ENCODE measurements around the gene SEC23B. TPM values are rescaled to one million over a fixed set of nuclear protein-coding genes. Genes with fewer than 3 reads are reported as not detected.

Gene SEC23B
- total and polyA plus RNA-seq, 2 of the 13 experiments (the other 11 are each of a cell fraction or from before 2014, with no cell fraction given), result 114 to 120 TPM

GRCh38 chr20:18466574-18466893 is 41.2 kb upstream of the SEC23B start (continued):
- no peak for TF ChIP-seq ZNF784 (CRISPR knock-in tag; IDR thresholded peaks at IDR 0.05; ENCODE audit: borderline replicate concordance)
- TF ChIP-seq SP1 (IDR thresholded peaks at IDR 0.05), result no peak
- TF ChIP-seq SP1 (CRISPR knock-in tag; IDR thresholded peaks at IDR 0.05), result no peak
- no peak for TF ChIP-seq ZBTB3 (CRISPR knock-in tag; IDR thresholded peaks at IDR 0.05; ENCODE audit: borderline replicate concordance, low read depth)
- TF ChIP-seq ZNF367 (CRISPR knock-in tag; IDR thresholded peaks at IDR 0.05; ENCODE audit: borderline replicate concordance), result 0 out of 2 replicates have a peak, but pooled peaks have one; percentile 7
- TF ChIP-seq HES4 (CRISPR knock-in tag; IDR thresholded peaks at IDR 0.05; ENCODE audit: borderline replicate concordance), result no peak
- 0 out of 2 replicates have a peak, but pooled peaks have one; percentile 61 for TF ChIP-seq ZSCAN29 (CRISPR knock-in tag; conservative IDR thresholded peaks at IDR 0.05)
- TF ChIP-seq NR2F2 (IDR thresholded peaks at IDR 0.05; ENCODE audit: borderline replicate concordance, low read depth), result 0 out of 2 replicates have a peak, but pooled peaks have one; percentile 22
- TF ChIP-seq ISX (CRISPR knock-in tag; conservative IDR thresholded peaks at IDR 0.05), result no peak
- TF ChIP-seq RXRB (CRISPR knock-in tag; IDR thresholded peaks at IDR 0.05; ENCODE audit: borderline replicate concordance), result 0 out of 2 replicates have a peak, but pooled peaks have one; percentile 3
- no peak for TF ChIP-seq BRCA1 (CRISPR knock-in tag; IDR thresholded peaks at IDR 0.05)
- no peak for TF ChIP-seq SRSF1 (optimal IDR thresholded peaks at IDR 0.05; ENCODE audit: low read depth, low read length)
- TF ChIP-seq CAMTA2 (CRISPR knock-in tag; IDR thresholded peaks at IDR 0.05; ENCODE audit: borderline replicate concordance), result no peak
- no peak for TF ChIP-seq SRF (IDR thresholded peaks at IDR 0.05; ENCODE audit: low read depth, low read length)
- TF ChIP-seq TFE3 (CRISPR knock-in tag; IDR thresholded peaks at IDR 0.05), result no peak
- no peak for TF ChIP-seq MATR3 (CRISPR knock-in tag; IDR thresholded peaks at IDR 0.05)
- no peak for TF ChIP-seq SYNCRIP (IDR thresholded peaks at IDR 0.05; ENCODE audit: insufficient read depth, low read depth, low read length)
- TF ChIP-seq PAXIP1 (CRISPR knock-in tag; conservative IDR thresholded peaks at IDR 0.05), result no peak
- no peak for TF ChIP-seq ZC3H13 (CRISPR knock-in tag; IDR thresholded peaks at IDR 0.05)
- no peak for TF ChIP-seq ZNF33A (CRISPR knock-in tag; IDR thresholded peaks at IDR 0.05; ENCODE audit: borderline replicate concordance)
- no peak; the same call in 1 of the 2 replicates for TF ChIP-seq HINFP (CRISPR knock-in tag; IDR thresholded peaks at IDR 0.05; ENCODE audit: low read depth)
- peak; percentile 0; the same call in 1 of the 2 replicates for TF ChIP-seq ATF7-NPFF (CRISPR knock-in tag; IDR thresholded peaks at IDR 0.05; ENCODE audit: low read depth)
- no peak for TF ChIP-seq TFAP4 (IDR thresholded peaks at IDR 0.05; ENCODE audit: borderline replicate concordance, low read depth)
